ENCODE data around the gene SPATS2. TPM values are rescaled to one million over a fixed set of nuclear protein-coding genes. Genes with fewer than 3 reads are reported as not detected.

Gene SPATS2
- total RNA-seq, 4 donors from 2014 or later = 3.3 to 46.0 (median 16.0) TPM

GRCh38 chr12:49397000-49397399, 29.7 kb downstream of the SPATS2 start:
- Histone ChIP-seq H3K9me3 (no peaks in the 10 kb centered on the region), H3K4me1 (no peaks in the 10 kb centered on the region), H3K4me3 (no peak overlapping the region), H3K27ac (no peak overlapping the region), H3K36me3 (no peaks in the 10 kb centered on the region), H3K27me3 (no peaks in the 10 kb centered on the region)
- no peak for TF ChIP-seq POLR2A (IDR thresholded peaks at IDR 0.05)
- TF ChIP-seq, protein P1, sequence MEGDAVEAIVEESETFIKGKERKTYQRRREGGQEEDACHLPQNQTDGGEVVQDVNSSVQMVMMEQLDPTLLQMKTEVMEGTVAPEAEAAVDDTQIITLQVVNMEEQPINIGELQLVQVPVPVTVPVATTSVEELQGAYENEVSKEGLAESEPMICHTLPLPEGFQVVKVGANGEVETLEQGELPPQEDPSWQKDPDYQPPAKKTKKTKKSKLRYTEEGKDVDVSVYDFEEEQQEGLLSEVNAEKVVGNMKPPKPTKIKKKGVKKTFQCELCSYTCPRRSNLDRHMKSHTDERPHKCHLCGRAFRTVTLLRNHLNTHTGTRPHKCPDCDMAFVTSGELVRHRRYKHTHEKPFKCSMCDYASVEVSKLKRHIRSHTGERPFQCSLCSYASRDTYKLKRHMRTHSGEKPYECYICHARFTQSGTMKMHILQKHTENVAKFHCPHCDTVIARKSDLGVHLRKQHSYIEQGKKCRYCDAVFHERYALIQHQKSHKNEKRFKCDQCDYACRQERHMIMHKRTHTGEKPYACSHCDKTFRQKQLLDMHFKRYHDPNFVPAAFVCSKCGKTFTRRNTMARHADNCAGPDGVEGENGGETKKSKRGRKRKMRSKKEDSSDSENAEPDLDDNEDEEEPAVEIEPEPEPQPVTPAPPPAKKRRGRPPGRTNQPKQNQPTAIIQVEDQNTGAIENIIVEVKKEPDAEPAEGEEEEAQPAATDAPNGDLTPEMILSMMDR (IDR thresholded peaks at IDR 0.05) = no peak
- intact Hi-C loops (cut with DNase I; ENCODE audit: low total_unique reads) = no loop called here
- no peak for DNase-seq

DNA sequence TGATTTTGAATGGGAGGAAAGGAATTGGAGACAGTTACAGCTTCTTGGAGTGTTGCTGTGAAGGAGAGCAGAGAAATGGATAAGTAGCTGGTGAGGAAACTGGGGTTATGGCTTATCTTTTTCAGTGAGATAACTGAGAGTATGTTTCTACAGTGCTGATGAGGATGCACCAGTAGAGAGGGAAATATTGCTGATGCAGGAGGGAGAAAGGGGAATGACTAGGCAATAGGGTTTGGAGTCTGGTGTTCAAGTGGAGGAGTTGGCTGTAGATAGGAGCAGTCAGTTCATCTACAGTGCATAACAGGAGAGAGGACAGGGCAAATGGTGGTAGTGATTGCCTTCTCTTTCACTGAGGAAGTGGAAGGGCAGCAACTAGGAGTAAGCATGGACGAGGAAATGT, 33.0 kb downstream of the SPATS2 start:
- Histone ChIP-seq H3K27ac (no peak overlapping the region), H3K4me1 (no peaks in the 10 kb centered on the region), H3K27me3 (no peaks in the 10 kb centered on the region), H3K9me3 (no peaks in the 10 kb centered on the region), H3K36me3 (no peaks in the 10 kb centered on the region), H3K4me3 (no peak overlapping the region)
- TF ChIP-seq POLR2A (IDR thresholded peaks at IDR 0.05) = no peak
- TF ChIP-seq, protein P1 (IDR thresholded peaks at IDR 0.05) = no peak
- no peak for DNase-seq
- intact Hi-C loops (cut with DNase I; ENCODE audit: low total_unique reads) = no loop called here

DNA sequence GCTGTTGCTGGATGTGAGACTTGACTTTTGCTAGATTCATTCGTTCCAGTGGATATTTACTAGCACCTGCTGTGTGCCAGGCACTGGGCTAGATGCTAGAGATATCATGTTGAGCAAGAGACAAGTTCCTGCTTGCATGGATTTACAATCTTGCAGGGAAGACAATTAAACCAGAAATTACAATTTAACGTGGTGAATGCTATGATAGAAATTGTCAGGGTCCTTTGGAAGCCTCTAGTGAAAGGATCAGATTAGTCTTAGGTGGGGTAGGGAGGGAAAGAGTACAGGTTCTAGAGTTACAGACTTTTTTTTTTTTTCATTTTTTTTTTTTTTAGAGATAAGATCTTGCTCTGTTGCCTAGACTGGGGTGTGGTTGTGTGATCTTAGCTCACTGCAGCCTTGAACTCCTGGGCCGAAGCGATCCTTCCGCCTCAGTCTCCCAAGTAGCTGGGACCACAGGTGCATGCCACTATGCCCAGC, 36.7 kb downstream of the SPATS2 start:
- DNase-seq = no peak
- Histone ChIP-seq H3K36me3 (no peaks in the 10 kb centered on the region), H3K9me3 (no peaks in the 10 kb centered on the region), H3K4me3 (no peak overlapping the region), H3K27me3 (no peaks in the 10 kb centered on the region), H3K27ac (no peak overlapping the region), H3K4me1 (no peaks in the 10 kb centered on the region)
- TF ChIP-seq, protein P1 (IDR thresholded peaks at IDR 0.05) = no peak
- no peak for TF ChIP-seq POLR2A (IDR thresholded peaks at IDR 0.05)
- intact Hi-C loops (cut with DNase I; ENCODE audit: low total_unique reads) = no loop called here

GRCh38 chr12:49404956-49405355, 37.7 kb downstream of the SPATS2 start:
- no peak overlapping the region for H3K4me3 ChIP-seq
- H3K36me3 ChIP-seq = no peaks in the 10 kb centered on the region
- no peaks in the 10 kb centered on the region for H3K9me3 ChIP-seq
- TF ChIP-seq, protein P1 (IDR thresholded peaks at IDR 0.05) = no peak
- no peak for TF ChIP-seq POLR2A (IDR thresholded peaks at IDR 0.05)
- no peak for DNase-seq
- no peaks in the 10 kb centered on the region for H3K4me1 ChIP-seq
- intact Hi-C loops (cut with DNase I; ENCODE audit: low total_unique reads) = no loop called here
- H3K27ac ChIP-seq = no peak overlapping the region
- H3K27me3 ChIP-seq = no peaks in the 10 kb centered on the region

- no peaks in the 10 kb centered on the region for H3K36me3 ChIP-seq
- no peak overlapping the region for H3K4me3 ChIP-seq
- no peaks in the 10 kb centered on the region for H3K27me3 ChIP-seq
- DNase-seq = no peak
- no peaks in the 10 kb centered on the region for H3K9me3 ChIP-seq
- no peak overlapping the region for H3K27ac ChIP-seq
- intact Hi-C loops (cut with DNase I; ENCODE audit: low total_unique reads) = no loop called here
- TF ChIP-seq, protein P1 (IDR thresholded peaks at IDR 0.05) = no peak
- no peak for TF ChIP-seq POLR2A (IDR thresholded peaks at IDR 0.05)
- H3K4me1 ChIP-seq = no peaks in the 10 kb centered on the region
Observed at GRCh38 chr12:49410818-49411217, 43.6 kb downstream of the SPATS2 start.
